Measurements from ENCODE around the gene POLD3. TPM values are rescaled to one million over a fixed set of nuclear protein-coding genes. Genes with fewer than 3 reads are reported as not detected.

Gene POLD3
- total RNA-seq = 10 to 100 TPM; 56.6 to 62.7 TPM

GRCh38 chr11:74592441-74593362 is at the start of gene POLD3:
POLD3 (plus strand) TSS chr11:74592582; CDS start chr11:74592659, 77 bp downstream.
- Mint-ChIP-seq H3K36me3 (peaks cover 32% of the 10 kb centered on the region), H3K4me1 (peaks cover 28% of the 10 kb centered on the region), H3K9me3 (ENCODE audit: low read depth) (no peaks in the 10 kb centered on the region), H3K4me3 (peak within 1 kb of the TSS; percentile 91), H3K27ac (peak within 1 kb of the TSS; percentile 90), H3K27me3 (peaks cover 4% of the 10 kb centered on the region)
- DNase-seq (peak; percentile 96), ATAC-seq (peak; percentile 97)
- CTCF ChIA-PET = interaction anchor here (0.8 to 2.9 kb wide), 5 partner anchors 13 to 1616 kb away, joined by 3 to 9 read pairs (median 3); partner anchors contain the start of genes LIPT2 and PGM2L1

- CTCF ChIA-PET = no interaction called here
- no peak overlapping the region for H3K27ac Mint-ChIP-seq
- no peak overlapping the region for H3K4me3 Mint-ChIP-seq
- H3K27me3 Mint-ChIP-seq = peaks cover 2% of the 10 kb centered on the region
- H3K36me3 Mint-ChIP-seq = no peaks in the 10 kb centered on the region
- DNase-seq (no peak), ATAC-seq (no peak)
- H3K9me3 Mint-ChIP-seq (ENCODE audit: low read depth) = peaks cover 10% of the 10 kb centered on the region
- H3K4me1 Mint-ChIP-seq = no peaks in the 10 kb centered on the region
Measured at GRCh38 chr11:74543991-74544390, 48.4 kb upstream of the POLD3 start.

- no peak overlapping the region for H3K27ac Mint-ChIP-seq
Measured at GRCh38 chr11:74546752-74547151, 45.6 kb upstream of the POLD3 start.

GRCh38 chr11:74550991-74551753 is 41.2 kb upstream of the POLD3 start:
- Mint-ChIP-seq H3K9me3 (ENCODE audit: low read depth) (no peaks in the 10 kb centered on the region), H3K27me3 (peaks cover 9% of the 10 kb centered on the region), H3K4me1 (no peaks in the 10 kb centered on the region), H3K27ac (no peak overlapping the region), H3K36me3 (no peaks in the 10 kb centered on the region), H3K4me3 (no peak overlapping the region)
- ATAC-seq (no peak), DNase-seq (no peak)
- CTCF ChIA-PET = no interaction called here

More at GRCh38 chr11:74546752-74547151, 45.6 kb upstream of the POLD3 start:
- no peak for ATAC-seq
- no peak for DNase-seq
- Mint-ChIP-seq H3K4me1 (no peaks in the 10 kb centered on the region), H3K9me3 (ENCODE audit: low read depth) (peaks cover 10% of the 10 kb centered on the region), H3K27me3 (peaks cover 2% of the 10 kb centered on the region), H3K36me3 (no peaks in the 10 kb centered on the region), H3K4me3 (no peak overlapping the region)
- CTCF ChIA-PET = no interaction called here

- Mint-ChIP-seq H3K4me1 (no peaks in the 10 kb centered on the region), H3K36me3 (no peaks in the 10 kb centered on the region), H3K9me3 (ENCODE audit: low read depth) (no peaks in the 10 kb centered on the region), H3K27me3 (peaks cover 11% of the 10 kb centered on the region), H3K27ac (no peak overlapping the region), H3K4me3 (no peak overlapping the region)
- CTCF ChIA-PET = no interaction called here
- ATAC-seq (no peak), DNase-seq (no peak)
Measured at GRCh38 chr11:74551754-74552145, 40.6 kb upstream of the POLD3 start.

- ATAC-seq (no peak), DNase-seq (no peak)
- peaks cover 2% of the 10 kb centered on the region for H3K9me3 Mint-ChIP-seq (ENCODE audit: low read depth)
- CTCF ChIA-PET = no interaction called here
- H3K4me3 Mint-ChIP-seq = no peak overlapping the region
- no peak overlapping the region for H3K27ac Mint-ChIP-seq
- H3K36me3 Mint-ChIP-seq = no peaks in the 10 kb centered on the region
- no peaks in the 10 kb centered on the region for H3K4me1 Mint-ChIP-seq
- peaks cover 14% of the 10 kb centered on the region for H3K27me3 Mint-ChIP-seq
Measured at GRCh38 chr11:74557526-74557925, 34.9 kb upstream of the POLD3 start.

GRCh38 chr11:74559110-74559933 is 33.1 kb upstream of the POLD3 start:
- Mint-ChIP-seq H3K9me3 (ENCODE audit: low read depth) (peaks cover 2% of the 10 kb centered on the region), H3K4me3 (no peak overlapping the region), H3K27me3 (peaks cover 14% of the 10 kb centered on the region), H3K36me3 (no peaks in the 10 kb centered on the region), H3K27ac (no peak overlapping the region), H3K4me1 (no peaks in the 10 kb centered on the region)
- CTCF ChIA-PET = no interaction called here
- no peak for DNase-seq
- ATAC-seq = no peak

- peaks cover 2% of the 10 kb centered on the region for H3K9me3 Mint-ChIP-seq (ENCODE audit: low read depth)
- no peak for DNase-seq
- no peak overlapping the region for H3K27ac Mint-ChIP-seq
- ATAC-seq = no peak
- no peaks in the 10 kb centered on the region for H3K4me1 Mint-ChIP-seq
- CTCF ChIA-PET = no interaction called here
- no peaks in the 10 kb centered on the region for H3K36me3 Mint-ChIP-seq
- H3K4me3 Mint-ChIP-seq = no peak overlapping the region
- peaks cover 11% of the 10 kb centered on the region for H3K27me3 Mint-ChIP-seq
Measured at GRCh38 chr11:74559934-74560309, 32.5 kb upstream of the POLD3 start.

GRCh38 chr11:74566146-74566960 is 26.0 kb upstream of the POLD3 start:
- DNase-seq (no peak), ATAC-seq (no peak)
- H3K4me3 Mint-ChIP-seq = no peak overlapping the region
- peaks cover 2% of the 10 kb centered on the region for H3K9me3 Mint-ChIP-seq (ENCODE audit: low read depth)
- CTCF ChIA-PET = interaction anchor here (0.7 to 2.1 kb wide), 4 partner anchors 113 to 1894 kb away, joined by 3 to 5 read pairs (median 4); no protein-coding TSS in a partner anchor
- H3K36me3 Mint-ChIP-seq = no peaks in the 10 kb centered on the region
- H3K27me3 Mint-ChIP-seq = peaks cover 7% of the 10 kb centered on the region
- no peaks in the 10 kb centered on the region for H3K4me1 Mint-ChIP-seq
- no peak overlapping the region for H3K27ac Mint-ChIP-seq

GRCh38 chr11:74568028-74568427 is 24.4 kb upstream of the POLD3 start:
- Mint-ChIP-seq H3K4me1 (no peaks in the 10 kb centered on the region), H3K4me3 (no peak overlapping the region), H3K36me3 (no peaks in the 10 kb centered on the region), H3K27me3 (peaks cover 16% of the 10 kb centered on the region), H3K9me3 (ENCODE audit: low read depth) (no peaks in the 10 kb centered on the region), H3K27ac (no peak overlapping the region)
- no peak for ATAC-seq
- DNase-seq = no peak
- CTCF ChIA-PET = interaction anchor here (1.6 to 4.8 kb wide), 2 partner anchors 14 to 115 kb away, joined by 4 to 46 read pairs; no protein-coding TSS in a partner anchor

GRCh38 chr11:74570266-74571061 is 21.9 kb upstream of the POLD3 start:
- ATAC-seq (no peak), DNase-seq (no peak)
- Mint-ChIP-seq H3K27ac (no peak overlapping the region), H3K36me3 (no peaks in the 10 kb centered on the region), H3K27me3 (peaks cover 16% of the 10 kb centered on the region), H3K4me1 (no peaks in the 10 kb centered on the region), H3K4me3 (no peak overlapping the region), H3K9me3 (ENCODE audit: low read depth) (no peaks in the 10 kb centered on the region)
- CTCF ChIA-PET = interaction anchor here (0.6 to 4.8 kb wide), 6 partner anchors 10 to 315 kb away, joined by 3 to 46 read pairs (median 7); no protein-coding TSS in a partner anchor

GRCh38 chr11:74571062-74571399 is 21.4 kb upstream of the POLD3 start:
- CTCF ChIA-PET = interaction anchor here (0.6 to 4.8 kb wide), 6 partner anchors 10 to 316 kb away, joined by 3 to 46 read pairs (median 7); no protein-coding TSS in a partner anchor
- DNase-seq (no peak), ATAC-seq (no peak)
- H3K4me3 Mint-ChIP-seq = no peak overlapping the region
- no peaks in the 10 kb centered on the region for H3K9me3 Mint-ChIP-seq (ENCODE audit: low read depth)
- no peaks in the 10 kb centered on the region for H3K36me3 Mint-ChIP-seq
- peaks cover 16% of the 10 kb centered on the region for H3K27me3 Mint-ChIP-seq
- H3K4me1 Mint-ChIP-seq = no peaks in the 10 kb centered on the region
- no peak overlapping the region for H3K27ac Mint-ChIP-seq

Measured in activated CD8-positive, alpha-beta memory T cell treated with anti-CD3 and anti-CD28 coated beads, Interleukin-2, amount 10 ng/mL, durations not matched to agents 7 days and 5 days (primary cell).